ENCODE measurements around the gene SKA3. TPM values are rescaled to one million over a fixed set of nuclear protein-coding genes. Genes with fewer than 3 reads are reported as not detected.

SKA3 gene
- total RNA-seq, 1 donor from 2014 or later, result 36.0 TPM

DNA sequence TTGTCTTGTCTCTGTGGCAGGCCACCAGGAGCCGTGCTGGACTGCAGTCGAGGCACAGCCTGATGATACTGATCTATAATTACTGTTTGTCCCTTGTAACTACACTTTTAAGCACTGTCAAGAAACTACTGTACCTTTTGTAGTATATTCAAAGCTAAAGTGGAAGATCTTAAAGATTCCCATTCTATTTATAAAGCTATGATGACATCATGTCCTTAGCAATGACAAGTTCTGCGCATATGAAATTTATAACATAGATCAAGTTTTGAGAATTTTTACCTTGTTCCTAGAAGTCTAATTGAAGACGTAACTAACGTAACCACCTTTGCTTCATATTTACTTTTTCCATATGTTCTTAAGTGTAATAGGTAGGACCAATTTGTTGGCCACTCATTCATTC lies 58.2 kb downstream of the SKA3 start:
- DNase-seq (ENCODE audit: low read depth, low spot score), result no peak
- H3K27me3 Mint-ChIP-seq (ENCODE audit: low read depth), result no peaks in the 10 kb centered on the region

DNA sequence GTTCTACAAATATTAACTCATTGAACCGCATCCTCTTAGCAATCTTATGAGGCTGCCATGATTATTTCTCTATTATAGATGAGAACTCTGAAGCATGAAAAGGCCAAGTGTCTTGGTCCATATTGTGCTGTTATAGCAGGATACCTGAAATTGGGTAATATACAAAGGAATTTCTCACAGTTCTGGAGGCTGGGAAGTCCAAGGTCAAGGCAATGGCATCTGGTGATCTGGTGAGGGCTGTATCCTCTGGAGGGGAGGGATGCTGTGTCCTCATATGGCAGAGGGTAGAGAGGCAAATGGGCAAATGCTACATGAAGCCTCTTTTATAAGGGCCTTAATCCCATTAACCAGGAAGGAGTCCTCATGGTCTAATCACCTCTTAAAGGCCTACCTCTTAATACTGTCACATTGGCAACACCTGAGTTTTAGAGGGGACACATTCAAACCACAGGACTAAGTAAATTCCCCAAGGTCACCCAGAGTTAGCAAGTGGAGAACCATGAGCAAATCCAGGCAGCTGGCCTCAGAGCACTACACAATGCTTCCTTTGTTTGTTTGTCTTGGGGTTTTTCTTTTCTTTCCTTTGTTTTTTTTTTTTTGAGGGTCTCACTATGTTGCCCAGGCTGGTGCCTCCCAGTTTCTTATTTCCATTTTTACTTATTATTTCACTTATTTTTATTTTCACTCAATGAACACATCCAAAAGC lies 59.1 kb downstream of the SKA3 start:
- peaks cover 3% of the 10 kb centered on the region for H3K9me3 Mint-ChIP-seq
- H3K27me3 Mint-ChIP-seq (ENCODE audit: low read depth), result no peaks in the 10 kb centered on the region
- TF ChIP-seq, protein P1, sequence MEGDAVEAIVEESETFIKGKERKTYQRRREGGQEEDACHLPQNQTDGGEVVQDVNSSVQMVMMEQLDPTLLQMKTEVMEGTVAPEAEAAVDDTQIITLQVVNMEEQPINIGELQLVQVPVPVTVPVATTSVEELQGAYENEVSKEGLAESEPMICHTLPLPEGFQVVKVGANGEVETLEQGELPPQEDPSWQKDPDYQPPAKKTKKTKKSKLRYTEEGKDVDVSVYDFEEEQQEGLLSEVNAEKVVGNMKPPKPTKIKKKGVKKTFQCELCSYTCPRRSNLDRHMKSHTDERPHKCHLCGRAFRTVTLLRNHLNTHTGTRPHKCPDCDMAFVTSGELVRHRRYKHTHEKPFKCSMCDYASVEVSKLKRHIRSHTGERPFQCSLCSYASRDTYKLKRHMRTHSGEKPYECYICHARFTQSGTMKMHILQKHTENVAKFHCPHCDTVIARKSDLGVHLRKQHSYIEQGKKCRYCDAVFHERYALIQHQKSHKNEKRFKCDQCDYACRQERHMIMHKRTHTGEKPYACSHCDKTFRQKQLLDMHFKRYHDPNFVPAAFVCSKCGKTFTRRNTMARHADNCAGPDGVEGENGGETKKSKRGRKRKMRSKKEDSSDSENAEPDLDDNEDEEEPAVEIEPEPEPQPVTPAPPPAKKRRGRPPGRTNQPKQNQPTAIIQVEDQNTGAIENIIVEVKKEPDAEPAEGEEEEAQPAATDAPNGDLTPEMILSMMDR (conservative IDR thresholded peaks at IDR 0.05), result no peak
- no peak overlapping the region for H3K27ac Mint-ChIP-seq (ENCODE audit: unreplicated experiment)
- H3K4me1 Mint-ChIP-seq, result peaks cover 25% of the 10 kb centered on the region
- peaks cover 3% of the 10 kb centered on the region for H3K36me3 Mint-ChIP-seq (ENCODE audit: low read depth)
- DNase-seq (ENCODE audit: low read depth, low spot score), result no peak
- H3K4me3 Mint-ChIP-seq, result no peak overlapping the region

More for the DNA sequence above, 58.2 kb downstream of the SKA3 start:
- TF ChIP-seq, protein P1 (conservative IDR thresholded peaks at IDR 0.05), result no peak
- H3K4me1 Mint-ChIP-seq, result peaks cover 19% of the 10 kb centered on the region
- peaks cover 3% of the 10 kb centered on the region for H3K36me3 Mint-ChIP-seq (ENCODE audit: low read depth)
- H3K9me3 Mint-ChIP-seq, result peaks cover 3% of the 10 kb centered on the region
- no peak overlapping the region for H3K27ac Mint-ChIP-seq (ENCODE audit: unreplicated experiment)
- no peak overlapping the region for H3K4me3 Mint-ChIP-seq

DNA sequence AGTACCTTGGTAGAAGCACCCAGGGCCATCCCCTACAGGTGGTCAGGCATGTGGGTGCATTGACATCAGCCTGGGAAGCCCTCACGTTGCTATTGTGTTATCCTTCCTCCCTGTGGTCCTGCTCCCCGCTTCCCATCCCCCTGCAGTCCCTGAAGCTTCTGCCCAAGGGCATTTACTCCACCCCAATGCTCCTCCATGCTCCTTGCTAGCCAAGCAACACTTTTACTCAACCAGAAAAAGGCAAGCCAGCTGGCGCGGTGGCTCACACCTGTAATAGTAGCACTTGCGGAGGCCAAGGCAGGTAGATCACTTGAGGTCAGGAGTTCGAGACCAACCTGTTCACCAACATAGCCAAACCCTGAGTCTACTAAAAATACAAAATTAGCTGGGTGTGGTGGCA lies 60.2 kb downstream of the SKA3 start:
- no peak for DNase-seq (ENCODE audit: low read depth, low spot score)
- Mint-ChIP-seq H3K27me3 (ENCODE audit: low read depth) (no peaks in the 10 kb centered on the region), H3K4me1 (peaks cover 25% of the 10 kb centered on the region), H3K4me3 (no peak overlapping the region), H3K27ac (ENCODE audit: unreplicated experiment) (no peak overlapping the region), H3K36me3 (ENCODE audit: low read depth) (peaks cover 3% of the 10 kb centered on the region), H3K9me3 (peaks cover 3% of the 10 kb centered on the region)
- TF ChIP-seq, protein P1 (conservative IDR thresholded peaks at IDR 0.05), result no peak

DNA sequence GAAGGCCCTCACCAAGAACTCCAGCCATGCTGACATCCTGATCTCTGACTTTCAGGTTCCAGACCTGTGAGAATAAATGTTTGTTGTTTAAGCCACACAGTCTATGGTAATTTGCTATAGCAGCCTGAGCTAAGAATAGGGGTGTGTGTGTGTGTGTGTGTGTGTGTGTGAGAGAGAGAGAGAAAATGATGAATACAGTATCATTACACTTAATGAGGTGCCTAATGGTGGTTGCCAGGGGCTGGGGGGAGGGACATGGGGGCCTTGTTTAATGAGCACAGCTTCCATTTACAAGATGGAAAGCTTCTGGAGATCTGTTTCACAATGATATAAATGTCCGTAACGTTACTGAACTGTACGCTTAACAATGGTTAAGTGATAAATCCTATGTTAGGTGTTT lies 61.1 kb downstream of the SKA3 start:
- Mint-ChIP-seq H3K36me3 (ENCODE audit: low read depth) (peaks cover 3% of the 10 kb centered on the region), H3K27me3 (ENCODE audit: low read depth) (no peaks in the 10 kb centered on the region), H3K27ac (ENCODE audit: unreplicated experiment) (no peak overlapping the region), H3K4me3 (no peak overlapping the region), H3K4me1 (peaks cover 25% of the 10 kb centered on the region), H3K9me3 (peaks cover 3% of the 10 kb centered on the region)
- no peak for DNase-seq (ENCODE audit: low read depth, low spot score)
- TF ChIP-seq, protein P1 (conservative IDR thresholded peaks at IDR 0.05), result no peak

DNA sequence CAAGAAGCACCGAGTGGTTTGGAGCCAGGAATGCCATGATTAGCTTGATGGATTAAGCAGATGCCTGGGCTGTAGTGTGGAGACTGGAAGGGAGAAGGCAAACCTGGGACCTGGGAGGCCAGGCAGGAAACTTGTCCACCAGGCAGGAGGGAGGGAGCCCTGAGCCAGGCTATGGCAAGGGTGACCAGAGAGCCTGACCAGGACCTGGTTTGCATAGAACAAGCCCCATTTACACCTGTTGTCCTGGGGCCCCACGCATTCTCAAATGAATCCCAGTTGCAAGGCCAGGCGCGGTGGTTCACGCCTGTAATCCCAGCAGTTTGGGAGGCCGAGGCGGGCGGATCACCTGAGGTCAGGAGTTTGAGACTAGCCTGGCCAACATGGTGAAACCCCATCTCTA lies 64.8 kb downstream of the SKA3 start:
- peaks cover 32% of the 10 kb centered on the region for H3K4me1 Mint-ChIP-seq
- no peak for DNase-seq (ENCODE audit: low read depth, low spot score)
- no peaks in the 10 kb centered on the region for H3K27me3 Mint-ChIP-seq (ENCODE audit: low read depth)
- no peaks in the 10 kb centered on the region for H3K36me3 Mint-ChIP-seq (ENCODE audit: low read depth)
- H3K9me3 Mint-ChIP-seq, result peaks cover 3% of the 10 kb centered on the region
- H3K27ac Mint-ChIP-seq (ENCODE audit: unreplicated experiment), result no peak overlapping the region
- TF ChIP-seq, protein P1 (conservative IDR thresholded peaks at IDR 0.05), result no peak
- H3K4me3 Mint-ChIP-seq, result no peak overlapping the region
